ENCODE data around the gene HAT1.
"Not testable (repeated sequence)": the region's sequence is repeated elsewhere in the genome, so short reads cannot be mapped to it uniquely, and the experiment has no call there.

Gene HAT1

GRCh38 chr2:171985076-171985475 lies 62.8 kb downstream of the HAT1 start:
- no peak for DNase-seq (ENCODE audit: low spot score in 2 of 2)
- Mint-ChIP-seq H3K4me1 (no peaks in the 10 kb centered on the region), H3K36me3 (peaks cover 24% of the 10 kb centered on the region), H3K9me3 (no peaks in the 10 kb centered on the region), H3K27ac (no peak overlapping the region), H3K4me3 (no peak overlapping the region)
- no peak for ATAC-seq

- Mint-ChIP-seq H3K9me3 (no peaks in the 10 kb centered on the region), H3K4me3 (no peak overlapping the region), H3K4me1 (no peaks in the 10 kb centered on the region), H3K27ac (no peak overlapping the region), H3K36me3 (peaks cover 14% of the 10 kb centered on the region)
- DNase-seq (ENCODE audit: low spot score in 2 of 2) (no peak), ATAC-seq (no peak)
These were observed 64.5 kb downstream of the HAT1 start for GRCh38 chr2:171986778-171987177.

GRCh38 chr2:171991027-171991426 lies 68.8 kb downstream of the HAT1 start:
- ATAC-seq (no peak), DNase-seq (ENCODE audit: low spot score in 2 of 2) (no peak)
- H3K4me3 Mint-ChIP-seq, result no peak overlapping the region
- H3K4me1 Mint-ChIP-seq, result no peaks in the 10 kb centered on the region
- H3K36me3 Mint-ChIP-seq, result no peaks in the 10 kb centered on the region
- H3K27ac Mint-ChIP-seq, result no peak overlapping the region
- H3K9me3 Mint-ChIP-seq, result no peaks in the 10 kb centered on the region

- no peaks in the 10 kb centered on the region for H3K9me3 Mint-ChIP-seq
- ATAC-seq, result no peak
- H3K36me3 Mint-ChIP-seq, result no peaks in the 10 kb centered on the region
- no peak overlapping the region for H3K27ac Mint-ChIP-seq
- DNase-seq (ENCODE audit: low spot score in 2 of 2), result no peak
- peaks cover 13% of the 10 kb centered on the region for H3K4me1 Mint-ChIP-seq
- H3K4me3 Mint-ChIP-seq, result no peak overlapping the region
These were observed 73.3 kb downstream of the HAT1 start for GRCh38 chr2:171995586-171995985.

GRCh38 chr2:171996021-171996420 lies 73.8 kb downstream of the HAT1 start:
- DNase-seq (ENCODE audit: low spot score in 2 of 2) (no peak), ATAC-seq (no peak)
- no peak overlapping the region for H3K27ac Mint-ChIP-seq
- H3K9me3 Mint-ChIP-seq, result no peaks in the 10 kb centered on the region
- H3K4me3 Mint-ChIP-seq, result no peak overlapping the region
- H3K36me3 Mint-ChIP-seq, result no peaks in the 10 kb centered on the region
- H3K4me1 Mint-ChIP-seq, result peaks cover 17% of the 10 kb centered on the region

- H3K36me3 Mint-ChIP-seq; H3K4me3 Mint-ChIP-seq; DNase-seq (ENCODE audit: low spot score in 2 of 2); ATAC-seq; H3K9me3 Mint-ChIP-seq; H3K27ac Mint-ChIP-seq: not testable (repeated sequence)
- peaks cover 17% of the 10 kb centered on the region for H3K4me1 Mint-ChIP-seq
These were observed 74.8 kb downstream of the HAT1 start for GRCh38 chr2:171997031-171997430.

- H3K9me3 Mint-ChIP-seq, result no peaks in the 10 kb centered on the region
- H3K27ac Mint-ChIP-seq, result no peak overlapping the region
- H3K36me3 Mint-ChIP-seq, result no peaks in the 10 kb centered on the region
- peak overlapping the region; percentile 83 for H3K4me3 Mint-ChIP-seq
- peaks cover 17% of the 10 kb centered on the region for H3K4me1 Mint-ChIP-seq
- no peak for DNase-seq (ENCODE audit: low spot score in 2 of 2)
- no peak for ATAC-seq
These were observed 76.9 kb downstream of the HAT1 start for GRCh38 chr2:171999161-171999560.

GRCh38 chr2:171999604-172000469 lies 77.6 kb downstream of the HAT1 start, which contains the start of gene METAP1D:
Gene METAP1D (plus strand): TSS chr2:171999953. CDS start chr2:171999970, 17 bp downstream.
- H3K9me3 Mint-ChIP-seq, result no peaks in the 10 kb centered on the region
- H3K4me1 Mint-ChIP-seq, result peaks cover 17% of the 10 kb centered on the region
- peak; percentile 81 to 92 for DNase-seq (ENCODE audit: low spot score in 2 of 2)
- no peaks in the 10 kb centered on the region for H3K36me3 Mint-ChIP-seq
- H3K27ac Mint-ChIP-seq, result peak within 1 kb of the TSS; percentile 95
- peak within 1 kb of the TSS; percentile 83 for H3K4me3 Mint-ChIP-seq
- peak; percentile 97 for ATAC-seq

GRCh38 chr2:172000696-172001361 lies 78.6 kb downstream of the HAT1 start:
- DNase-seq (ENCODE audit: low spot score in 2 of 2), result no peak
- H3K27ac Mint-ChIP-seq, result peak overlapping the region; percentile 95
- ATAC-seq, result no peak
- no peaks in the 10 kb centered on the region for H3K36me3 Mint-ChIP-seq
- peak overlapping the region; percentile 83 for H3K4me3 Mint-ChIP-seq
- H3K9me3 Mint-ChIP-seq, result no peaks in the 10 kb centered on the region
- peaks cover 17% of the 10 kb centered on the region for H3K4me1 Mint-ChIP-seq

- no peak for DNase-seq (ENCODE audit: low spot score in 2 of 2)
- no peak for ATAC-seq
- H3K4me3 Mint-ChIP-seq, result no peak overlapping the region
These were observed 85.1 kb downstream of the HAT1 start for GRCh38 chr2:172007372-172007771.

GRCh38 chr2:172009823-172010222 lies 87.6 kb downstream of the HAT1 start:
- Mint-ChIP-seq H3K4me3 (no peak overlapping the region), H3K4me1 (peaks cover 25% of the 10 kb centered on the region), H3K27ac (no peak overlapping the region), H3K36me3 (no peaks in the 10 kb centered on the region), H3K9me3 (no peaks in the 10 kb centered on the region)
- ATAC-seq (no peak), DNase-seq (ENCODE audit: low spot score in 2 of 2) (no peak)

More at GRCh38 chr2:172007372-172007771, 85.1 kb downstream of the HAT1 start:
- Mint-ChIP-seq H3K4me1 (peaks cover 13% of the 10 kb centered on the region), H3K27ac (no peak overlapping the region), H3K36me3 (no peaks in the 10 kb centered on the region), H3K9me3 (no peaks in the 10 kb centered on the region)

GRCh38 chr2:172011812-172012575 lies 89.7 kb downstream of the HAT1 start:
- no peak for DNase-seq (ENCODE audit: low spot score in 2 of 2)
- peak; percentile 86 for ATAC-seq
- no peaks in the 10 kb centered on the region for H3K9me3 Mint-ChIP-seq

GRCh38 chr2:172012677-172013391 lies 90.6 kb downstream of the HAT1 start:
- DNase-seq (ENCODE audit: low spot score in 2 of 2) (no peak), ATAC-seq (no peak)
- H3K4me3 Mint-ChIP-seq, result no peak overlapping the region
- H3K27ac Mint-ChIP-seq, result no peak overlapping the region
- no peaks in the 10 kb centered on the region for H3K36me3 Mint-ChIP-seq
- peaks cover 25% of the 10 kb centered on the region for H3K4me1 Mint-ChIP-seq
- no peaks in the 10 kb centered on the region for H3K9me3 Mint-ChIP-seq

More at GRCh38 chr2:172011812-172012575, 89.7 kb downstream of the HAT1 start:
- H3K4me3 Mint-ChIP-seq, result peak overlapping the region; percentile 30
- H3K27ac Mint-ChIP-seq, result peak overlapping the region; percentile 61
- H3K36me3 Mint-ChIP-seq, result no peaks in the 10 kb centered on the region
- peaks cover 25% of the 10 kb centered on the region for H3K4me1 Mint-ChIP-seq

GRCh38 chr2:172013396-172013795 lies 91.1 kb downstream of the HAT1 start:
- no peak for DNase-seq (ENCODE audit: low spot score in 2 of 2)
- H3K4me3 Mint-ChIP-seq, result no peak overlapping the region
- no peak overlapping the region for H3K27ac Mint-ChIP-seq
- no peak for ATAC-seq
- no peaks in the 10 kb centered on the region for H3K36me3 Mint-ChIP-seq
- no peaks in the 10 kb centered on the region for H3K9me3 Mint-ChIP-seq
- peaks cover 25% of the 10 kb centered on the region for H3K4me1 Mint-ChIP-seq

All from stimulated activated effector memory CD8-positive, alpha-beta T cell treated with anti-CD3 and anti-CD28 coated beads, Interleukin-12 subunit alpha, Interleukin-12 subunit beta, amount 100 ng/mL, for 72 hours (primary cell).